NCI-H2081 (cell line): ENCODE results near the gene C1orf116.
"Not testable (repeated sequence)": the region's sequence is repeated elsewhere in the genome, so short reads cannot be mapped to it uniquely, and the experiment has no call there.

Source experiments
- DNase-seq, 2 experiments: peaks; one replicate each; lab custom pipeline; 2025; lab: John Stamatoyannopoulos, UW

Gene C1orf116

DNA sequence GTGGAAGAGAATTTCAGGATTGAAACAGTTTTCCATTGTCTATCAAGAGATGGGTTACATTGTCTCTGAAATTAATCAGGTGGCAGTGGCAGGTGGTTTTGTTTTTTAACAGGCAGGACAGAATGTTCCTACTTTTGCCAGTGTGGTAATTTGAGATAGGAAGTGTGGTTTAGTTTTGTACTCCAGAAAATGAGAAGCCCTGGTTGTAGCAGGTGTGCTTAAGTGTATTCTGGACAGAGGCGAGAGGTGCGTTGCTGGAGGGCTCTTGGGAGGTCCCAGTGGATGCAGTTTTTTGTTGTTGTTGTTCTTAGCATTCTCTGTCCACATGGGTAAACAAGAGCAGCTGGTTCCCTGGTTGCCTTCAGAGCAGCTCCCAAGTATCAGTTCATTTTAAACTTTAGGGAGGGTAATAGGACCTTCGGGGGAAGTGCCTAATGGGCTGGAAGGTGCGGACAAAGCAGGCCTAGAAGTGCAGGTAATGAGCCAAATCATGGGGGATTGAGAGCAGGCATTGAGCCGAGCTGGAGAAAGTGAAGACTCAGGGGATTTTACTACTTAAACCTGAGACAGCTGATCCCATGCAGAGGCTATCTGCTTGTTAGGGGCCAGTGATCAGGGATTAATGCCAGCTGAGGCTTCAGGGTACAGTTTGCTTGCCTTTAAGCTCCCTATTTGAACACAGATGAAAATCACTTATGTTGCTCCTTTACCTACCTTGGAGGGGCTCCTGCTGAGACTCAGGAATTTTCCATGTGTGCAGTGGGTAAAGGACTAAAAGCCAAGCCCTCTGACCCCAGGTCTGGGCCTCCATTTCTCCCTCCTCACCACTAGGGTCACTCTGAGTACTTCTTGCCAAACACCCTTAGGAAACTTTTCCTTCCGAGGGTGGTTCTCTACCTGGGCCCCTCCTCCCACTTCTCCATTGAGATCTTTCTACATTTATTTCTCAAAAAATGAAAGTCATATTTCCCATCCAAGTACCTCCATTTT, 26.6 kb upstream of the C1orf116 start:
- DNase-seq = no peak

- DNase-seq = no peak
Observed at GRCh38 chr1:207058252-207058651, 25.7 kb upstream of the C1orf116 start.

- no peak for DNase-seq
Observed at GRCh38 chr1:207056673-207057072, 24.1 kb upstream of the C1orf116 start.

- DNase-seq = no peak
Observed at GRCh38 chr1:207055386-207056001, 22.9 kb upstream of the C1orf116 start.

DNA sequence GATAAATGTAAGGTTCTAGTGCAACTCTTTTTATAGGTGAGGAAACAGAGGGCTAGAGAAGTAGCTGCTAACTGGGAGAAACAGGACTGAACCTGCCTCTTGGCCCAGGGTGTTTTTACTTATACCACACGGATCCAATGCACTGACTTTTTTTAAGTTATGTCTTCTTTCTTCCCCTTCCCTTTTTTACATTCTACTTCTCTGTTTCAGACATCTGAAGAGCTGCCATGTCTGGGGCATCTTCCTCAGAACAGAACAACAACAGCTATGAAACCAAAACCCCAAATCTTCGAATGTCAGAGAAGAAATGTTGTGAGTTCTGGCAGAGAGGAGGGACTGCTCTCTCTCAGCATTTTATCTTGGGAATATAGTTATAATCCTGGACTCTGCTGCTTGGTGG, 21.9 kb upstream of the C1orf116 start:
- no peak for DNase-seq

DNA sequence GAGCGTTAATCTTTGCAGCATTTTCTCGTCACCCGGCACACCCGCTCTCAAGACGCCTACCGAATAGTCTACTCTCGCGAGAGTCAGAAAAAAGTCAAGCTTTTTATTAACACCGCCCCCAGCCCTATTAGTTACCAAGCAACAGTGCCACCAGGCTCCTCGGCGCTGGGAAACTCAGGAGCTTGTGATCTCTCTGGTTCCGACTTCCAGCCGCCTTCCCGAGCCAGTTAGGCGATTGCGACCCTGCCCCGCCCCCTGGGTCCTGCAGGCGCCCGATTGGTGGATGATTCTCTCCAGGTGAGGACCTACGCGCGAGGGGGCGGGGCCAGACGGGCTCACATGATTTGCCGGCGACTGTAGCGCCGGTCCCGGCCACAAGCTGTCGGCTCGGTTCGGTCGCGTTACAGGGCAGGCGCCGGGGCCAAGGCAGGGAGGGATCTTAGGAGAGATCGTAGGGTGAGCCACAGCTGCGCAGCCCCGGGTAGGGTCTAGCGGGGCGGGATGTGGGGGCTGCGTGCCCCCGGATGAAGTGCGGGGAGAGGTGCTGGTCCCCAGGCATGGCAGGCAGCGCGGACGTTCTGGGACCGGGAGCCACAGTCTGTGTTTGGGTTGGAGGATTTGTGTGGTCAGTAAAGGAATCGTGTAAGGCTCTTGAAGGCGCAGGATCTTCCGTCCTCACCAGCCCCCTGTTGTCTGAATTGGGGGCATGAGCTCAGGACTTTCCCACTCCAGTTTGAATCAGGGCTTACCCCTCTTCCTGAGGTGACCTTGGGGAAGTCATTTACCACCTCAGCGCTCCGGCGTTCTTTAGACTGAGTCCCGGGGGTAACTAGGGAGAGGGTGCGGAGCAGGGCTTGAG, 20.6 kb upstream of the C1orf116 start, which contains the start of gene PFKFB2:
Gene PFKFB2, plus strand, starts transcription at position 365 of the 859 bp plus-strand sequence. CDS start 1,443 bp downstream, outside the sequence.
- peak; percentile 100 for DNase-seq

GRCh38 chr1:207051191-207051943, 18.8 kb upstream of the C1orf116 start, which contains the start of gene YOD1:
TSS of gene YOD1 (minus strand) at chr1:207051208. CDS start at chr1:207051030, 178 bp downstream.
- peak; percentile 27 to 60 for DNase-seq

DNA sequence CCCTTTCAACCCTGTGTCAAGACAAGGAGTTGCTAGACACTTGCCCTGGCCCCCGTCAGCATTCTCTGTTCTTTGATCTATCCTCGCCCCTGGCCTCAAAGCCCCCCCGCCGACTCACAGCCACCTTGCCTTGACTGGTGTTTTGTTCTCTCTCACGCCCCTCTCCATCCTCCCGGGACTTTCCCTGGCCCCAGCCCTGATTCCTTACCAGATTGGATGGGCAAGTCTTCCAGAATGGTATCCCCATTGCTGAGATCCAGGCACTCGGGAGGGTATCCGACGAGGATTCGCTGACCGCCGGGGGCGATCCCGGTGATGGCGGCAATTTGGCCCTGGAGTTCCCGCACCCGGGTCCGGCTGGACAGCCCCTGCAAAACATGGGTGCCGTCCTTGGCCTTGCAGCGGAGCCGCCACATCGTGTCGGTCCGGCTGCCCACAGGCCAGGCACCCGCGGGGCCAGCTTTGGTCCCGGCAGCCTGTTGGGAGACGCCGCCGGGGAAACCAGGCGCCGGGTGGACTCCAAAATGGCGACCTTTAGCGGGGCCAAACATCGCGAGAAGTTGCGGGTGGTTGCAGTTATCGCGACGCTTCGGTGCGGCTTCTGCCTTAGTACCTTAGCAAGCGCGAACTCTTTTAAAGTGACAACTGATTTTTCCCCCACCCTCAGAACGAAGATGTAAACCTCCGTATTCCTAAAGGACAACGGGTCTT, 18.1 kb upstream of the C1orf116 start:
- DNase-seq = peak; percentile 93 to 95

GRCh38 chr1:207049974-207050391, 17.4 kb upstream of the C1orf116 start:
- DNase-seq = peak; percentile 47 to 57

- DNase-seq = no peak
Observed at GRCh38 chr1:207049514-207049913, 17.0 kb upstream of the C1orf116 start.

- no peak for DNase-seq
Observed at GRCh38 chr1:207049054-207049453, 16.5 kb upstream of the C1orf116 start.

GRCh38 chr1:207048041-207048440, 15.5 kb upstream of the C1orf116 start:
- no peak for DNase-seq

DNA sequence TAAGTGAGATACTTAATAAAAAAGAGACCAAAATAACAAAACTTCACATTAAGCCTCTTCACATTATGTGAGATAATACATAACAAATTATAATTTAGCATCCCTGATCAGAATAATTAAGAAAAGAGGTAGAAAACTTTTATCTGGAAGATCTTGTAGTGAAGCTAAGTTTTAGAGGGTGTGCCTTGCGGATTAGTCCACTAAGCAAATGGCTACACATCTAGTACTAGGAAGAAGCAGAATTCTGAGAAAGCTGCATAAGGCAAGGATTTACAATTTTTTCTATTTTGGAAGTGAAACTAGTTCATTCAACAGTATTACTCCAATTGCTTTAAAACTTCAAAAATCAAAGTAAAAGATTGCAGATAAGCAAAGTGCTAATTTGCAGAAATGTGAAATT, 14.9 kb upstream of the C1orf116 start:
- no peak for DNase-seq

DNA sequence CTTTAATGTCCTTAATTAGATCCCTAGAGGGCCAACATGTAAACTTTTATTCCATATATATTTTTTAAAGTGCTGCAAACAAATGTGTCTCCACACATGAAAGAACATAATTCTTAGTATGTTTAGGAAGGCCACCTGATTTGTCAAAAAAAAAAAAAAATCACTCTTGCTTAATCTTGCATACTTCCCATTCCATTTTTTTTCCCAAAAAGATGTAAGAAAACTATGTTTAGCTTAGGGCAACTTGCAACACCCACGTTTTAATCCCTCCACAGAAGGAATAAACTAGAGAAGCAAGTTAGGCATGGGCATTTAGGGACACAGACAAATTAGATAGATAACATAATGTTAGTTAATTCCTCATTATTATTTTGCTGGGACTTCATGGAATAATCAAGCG, 12.9 kb upstream of the C1orf116 start:
- DNase-seq = no peak

GRCh38 chr1:207041397-207041796, 8.8 kb upstream of the C1orf116 start:
- not testable (repeated sequence) for DNase-seq

DNA sequence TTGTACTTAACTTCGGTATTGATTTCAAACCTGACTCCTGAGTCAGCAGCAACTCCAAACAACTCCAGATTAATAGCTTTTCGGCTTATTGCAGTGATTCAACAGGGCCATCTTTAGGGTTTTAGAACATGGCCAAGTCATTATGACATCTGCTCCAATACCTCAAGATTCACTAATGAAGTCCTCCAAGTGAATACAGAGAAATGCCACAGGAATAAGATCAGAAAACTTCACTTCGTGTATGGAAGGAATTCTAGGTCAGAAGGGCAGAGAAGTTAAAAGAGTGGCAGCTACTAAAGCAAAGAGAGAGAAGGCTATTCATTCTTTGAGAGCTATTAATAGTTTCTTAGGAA, 7.6 kb upstream of the C1orf116 start:
- no peak for DNase-seq

GRCh38 chr1:207039380-207040180, 7.0 kb upstream of the C1orf116 start:
- DNase-seq = no peak

GRCh38 chr1:207036865-207037264, 4.3 kb upstream of the C1orf116 start:
- no peak for DNase-seq

DNA sequence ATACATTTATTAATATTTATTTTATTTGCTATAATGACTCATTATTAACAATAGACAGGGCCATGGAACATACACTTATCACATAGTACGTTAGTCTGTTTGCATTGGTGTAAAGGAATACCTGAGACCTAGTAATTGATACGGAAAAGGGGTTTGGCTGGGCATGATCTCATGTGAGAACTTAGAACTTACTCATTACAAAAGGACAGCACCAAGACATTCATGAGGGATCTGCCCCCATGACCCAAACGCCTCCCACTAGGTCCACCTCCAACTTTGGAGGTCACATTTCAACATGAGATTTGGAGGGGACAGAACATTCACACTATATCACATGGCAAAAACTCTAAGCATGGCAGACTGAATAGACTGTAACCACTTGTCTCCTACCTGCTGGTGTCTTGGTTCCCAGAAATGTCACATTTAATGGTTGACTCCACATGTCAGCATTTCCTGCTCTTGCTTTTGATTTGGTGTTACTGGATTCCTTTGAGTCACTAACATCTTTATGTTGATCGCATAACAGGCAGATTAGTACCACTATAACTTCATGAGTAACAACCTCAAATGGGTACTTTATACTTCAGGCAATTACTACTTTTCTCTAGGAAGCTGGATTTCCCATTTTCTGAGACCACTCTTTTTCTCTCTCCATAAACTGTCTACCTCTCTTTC, 3.5 kb upstream of the C1orf116 start:
- no peak for DNase-seq
